H1 (cell line): ENCODE measurements around the gene OSGEPL1. TPM values are rescaled to one million over a fixed set of nuclear protein-coding genes. Genes with fewer than 3 reads are reported as not detected.

ENCODE experiments used
- CTCF ChIA-PET: fragments of 300-600 bp; sonication (Branson Sonifier 250); formaldehyde crosslinking; loops from one replicate; lab custom pipeline; 2021; ENCODE audit not compliant: partially characterized antibody; lab: Charles Lee
- POLR2A ChIA-PET: fragments of 300-600 bp; sonication (Branson Sonifier 250); formaldehyde crosslinking; loops from one replicate; lab custom pipeline; 2021; ENCODE audit warnings: inconsistent platforms; ENCODE audit not compliant: partially characterized antibody; lab: Charles Lee
- DNase-seq, 2 experiments: peaks; one replicate each; pipeline versions ENCODE4 v3.0.0 to v3.0.0-alpha.2; 2010 to 2022; ENCODE audit warnings: low spot score in 2 of 2, low read depth in 1 of 2, mixed read lengths in 1 of 2
- FAIRE-seq: peaks from 2 replicates; lab custom pipeline; 2011; peaks lifted over from hg19 to GRCh38; lab: Jason Lieb, UNC
- H2AFZ ChIP-seq: 2 replicates; pipeline ENCODE4 v1.8.1; 2012; ENCODE audit warnings: low read length, inconsistent platforms
- H2AK5ac ChIP-seq: 2 replicates; pipeline ENCODE4 v1.6.1; 2013; ENCODE audit warnings: low read depth, low read length
- H2BK120ac ChIP-seq: replicated peaks from 2 replicates; pipeline ENCODE3; 2013; ENCODE audit warnings: low read depth, low read length, inconsistent platforms
- H2BK12ac ChIP-seq: 2 replicates; pipeline ENCODE4 v1.6.1; 2013; ENCODE audit warnings: low read depth, low read length
- H2BK15ac ChIP-seq: 2 replicates; pipeline ENCODE4 v1.6.1; 2013; ENCODE audit warnings: low read length
- H2BK20ac ChIP-seq: 2 replicates; pipeline ENCODE4 v1.6.1; 2013; ENCODE audit warnings: low read length
- H2BK5ac ChIP-seq: 2 replicates; pipeline ENCODE4 v1.6.1; 2013; ENCODE audit warnings: low read depth, low read length
- H3K14ac ChIP-seq: 2 replicates; pipeline ENCODE4 v1.6.1; 2013; ENCODE audit warnings: inconsistent platforms; ENCODE audit not compliant: insufficient read length
- H3K18ac ChIP-seq: 2 replicates; pipeline ENCODE4 v1.6.1; 2013; ENCODE audit warnings: low read length; ENCODE audit errors: extremely low read depth
- H3K23ac ChIP-seq: 2 replicates; pipeline ENCODE4 v1.6.1; 2013; ENCODE audit warnings: inconsistent platforms; ENCODE audit not compliant: insufficient read length
- H3K23me2 ChIP-seq: 2 replicates; pipeline ENCODE4 v1.6.1; 2013; ENCODE audit warnings: low read depth, low read length
- H3K27ac ChIP-seq: 2 replicates; pipeline ENCODE4 v1.6.1; 2011; ENCODE audit warnings: low read depth, low read length, inconsistent platforms
- H3K27me3 ChIP-seq, 4 experiments: replicated peaks in 1 of 4; 1 replicate in 1 of 4; 2 replicates in 3 of 4; pipeline versions ENCODE4 v1.6.1 to v1.8.1; 2011 to 2013; ENCODE audit warnings: low read length in 3 of 4, mild to moderate bottlenecking in 3 of 4, inconsistent platforms in 2 of 4, mixed read lengths in 2 of 4, moderate library complexity in 1 of 4; ENCODE audit not compliant: control insufficient read depth in 3 of 4, insufficient read depth in 3 of 4; ENCODE audit errors: extremely low read depth in 1 of 4
- H3K36me3 ChIP-seq, 4 experiments: 2 replicates each; pipeline versions ENCODE4 v1.6.1 to v1.8.1; 2011 to 2013; ENCODE audit warnings: mild to moderate bottlenecking in 4 of 4, low read length in 3 of 4, moderate library complexity in 2 of 4, control low read depth in 1 of 4, inconsistent platforms in 1 of 4; ENCODE audit not compliant: insufficient read depth in 4 of 4, control insufficient read depth in 2 of 4
- H3K4ac ChIP-seq: replicated peaks from 2 replicates; pipeline ENCODE3; 2013; ENCODE audit warnings: low read length, low read depth, mixed read lengths, inconsistent platforms; ENCODE audit not compliant: insufficient read length
- H3K4me1 ChIP-seq, 4 experiments: replicated peaks in 1 of 4; 1 replicate in 1 of 4; 2 replicates in 3 of 4; pipeline versions ENCODE4 v1.6.1 to v1.8.1; 2011 to 2013; ENCODE audit warnings: low read length in 3 of 4, inconsistent platforms in 2 of 4, mixed read lengths in 1 of 4; ENCODE audit not compliant: insufficient read depth in 4 of 4, control insufficient read depth in 3 of 4
- H3K4me2 ChIP-seq, 2 experiments: 2 replicates each; pipeline versions ENCODE4 v1.6.1 to v1.8.1; 2011 to 2013; ENCODE audit warnings: low read depth in 2 of 2, low read length in 2 of 2, control low read depth in 1 of 2, inconsistent platforms in 1 of 2, mild to moderate bottlenecking in 1 of 2; ENCODE audit not compliant: insufficient read depth in 1 of 2
- H3K4me3 ChIP-seq, 4 experiments: fragments of 200-600, 300-600 bp in 1 of 4; sonication (generic), shearing (Covaris generic), sonication (Bioruptor Twin) in 1 of 4; 2 replicates each; pipeline versions ENCODE4 v1.5.1 to v1.8.1; 2011 to 2016; ENCODE audit warnings: low read length in 4 of 4, low read depth in 3 of 4, control low read depth in 2 of 4, inconsistent platforms in 2 of 4, mild to moderate bottlenecking in 2 of 4, mixed read lengths in 1 of 4, moderate library complexity in 1 of 4; ENCODE audit not compliant: insufficient read depth in 2 of 4; ENCODE audit errors: extremely low read depth in 1 of 4
- H3K56ac ChIP-seq: replicated peaks from 2 replicates; pipeline ENCODE3; 2013; ENCODE audit warnings: low read depth, mild to moderate bottlenecking, mixed read lengths, low read length, inconsistent platforms; ENCODE audit not compliant: insufficient read length
- H3K79me1 ChIP-seq: 2 replicates; pipeline ENCODE4 v1.6.1; 2013; ENCODE audit warnings: low read depth, low read length, control low read depth
- H3K79me2 ChIP-seq, 2 experiments: 2 replicates each; pipeline versions ENCODE4 v1.6.1 to v1.8.1; 2012 to 2013; ENCODE audit warnings: low read length in 2 of 2, mild to moderate bottlenecking in 2 of 2, inconsistent platforms in 1 of 2; ENCODE audit not compliant: insufficient read depth in 2 of 2, control insufficient read depth in 1 of 2
- H3K9ac ChIP-seq, 4 experiments: replicated peaks in 1 of 4; 1 replicate in 1 of 4; 2 replicates in 3 of 4; pipeline versions ENCODE4 v1.6.1 to v1.8.1; 2011 to 2013; ENCODE audit warnings: low read depth in 3 of 4, low read length in 3 of 4, control low read depth in 2 of 4, mild to moderate bottlenecking in 2 of 4, moderate library complexity in 2 of 4, inconsistent platforms in 1 of 4; ENCODE audit errors: extremely low read depth in 1 of 4
- H3K9me3 ChIP-seq, 2 experiments: 2 replicates each; pipeline versions ENCODE4 v1.6.1 to v1.8.1; 2012 to 2013; ENCODE audit warnings: mild to moderate bottlenecking in 2 of 2, moderate library complexity in 2 of 2, control low read depth in 1 of 2, inconsistent platforms in 1 of 2, low read depth in 1 of 2, low read length in 1 of 2, mixed read lengths in 1 of 2; ENCODE audit not compliant: insufficient read depth in 2 of 2
- H4K20me1 ChIP-seq, 2 experiments: replicated peaks in 1 of 2; 2 replicates each; pipeline versions ENCODE3 to v1.8.1; 2011 to 2013; ENCODE audit warnings: inconsistent platforms in 2 of 2, low read length in 2 of 2, mild to moderate bottlenecking in 1 of 2; ENCODE audit not compliant: insufficient read depth in 2 of 2, control insufficient read depth in 1 of 2
- H4K5ac ChIP-seq: 2 replicates; pipeline ENCODE4 v1.6.1; 2013; ENCODE audit warnings: low read length, low read depth, mixed read lengths, inconsistent platforms; ENCODE audit not compliant: insufficient read length
- H4K8ac ChIP-seq: 2 replicates; pipeline ENCODE4 v1.8.0; 2013; ENCODE audit warnings: mild to moderate bottlenecking, moderate library complexity, low read length, inconsistent platforms; ENCODE audit not compliant: insufficient read depth; ENCODE audit errors: extremely low read depth
- H4K91ac ChIP-seq: replicated peaks from 2 replicates; pipeline ENCODE3; 2013; ENCODE audit warnings: low read length, mixed read lengths, inconsistent platforms; ENCODE audit not compliant: insufficient read length
- CHD1 ChIP-seq: IDR thresholded peaks from 2 replicates; pipeline ENCODE4 v1.6.1; 2012; ENCODE audit warnings: low read depth, low read length, improper control_type of control experiment
- EGR1 ChIP-seq: IDR thresholded peaks from 2 replicates; pipeline ENCODE4 v1.6.1; 2011; ENCODE audit warnings: low read depth, low read length, borderline replicate concordance
- EP300 ChIP-seq, 2 experiments: IDR thresholded peaks; 1 replicate in 1 of 2; 2 replicates in 1 of 2; pipeline ENCODE4 v1.6.1; 2011 to 2012; ENCODE audit warnings: low read depth in 2 of 2, low read length in 2 of 2, mild to moderate bottlenecking in 2 of 2, borderline replicate concordance in 1 of 2, inconsistent platforms in 1 of 2, moderate library complexity in 1 of 2
- PHF8 ChIP-seq: fragments of 200-600 bp; sonication (generic); conservative IDR thresholded peaks from 2 replicates; pipeline ENCODE4 v1.7.1; 2012; ENCODE audit warnings: low read depth, mild to moderate bottlenecking, inconsistent platforms, low read length, moderate library complexity
- POU5F1 ChIP-seq: IDR thresholded peaks from 2 replicates; pipeline ENCODE4 v1.6.1; 2011; ENCODE audit warnings: low read depth, mild to moderate bottlenecking, low read length, moderate library complexity
- RAD21 ChIP-seq, 2 experiments: IDR thresholded peaks in 1 of 2; conservative IDR thresholded peaks in 1 of 2; 2 replicates each; pipeline ENCODE4 v1.6.1; 2011; ENCODE audit warnings: low read depth in 2 of 2, low read length in 2 of 2, improper control_type of control experiment in 1 of 2, inconsistent platforms in 1 of 2, mild to moderate bottlenecking in 1 of 2, moderate library complexity in 1 of 2
- SIN3A ChIP-seq, 2 experiments: IDR thresholded peaks in 1 of 2; conservative IDR thresholded peaks in 1 of 2; 2 replicates each; pipeline ENCODE4 v1.6.1; 2011 to 2012; ENCODE audit warnings: low read length in 2 of 2, improper control_type of control experiment in 1 of 2, low read depth in 1 of 2, mild to moderate bottlenecking in 1 of 2
- SIRT6 ChIP-seq: IDR thresholded peaks from one replicate; pipeline ENCODE4 v1.7.1; 2012; ENCODE audit warnings: low read length, inconsistent platforms
- SIX5 ChIP-seq: IDR thresholded peaks from 2 replicates; pipeline ENCODE4 v1.6.1; 2011; ENCODE audit warnings: mild to moderate bottlenecking, low read depth, low read length
- WGBS, 2 experiments: shearing (Covaris generic) in 1 of 2; methylation state at CpG; one replicate each; pipeline versions ENCODE4 v1.1.6 to v1.1.7; 2013 to 2015; ENCODE audit warnings: low lambda C conversion rate in 2 of 2, mixed read lengths in 2 of 2, inconsistent platforms in 1 of 2, low coverage in 1 of 2, missing lambda C conversion rate in 1 of 2; ENCODE audit not compliant: insufficient replicate concordance in 2 of 2, insufficient coverage in 1 of 2, insufficient read length in 1 of 2; ENCODE audit errors: extremely low coverage in 1 of 2, missing lambda C conversion rate in 1 of 2; 5-methylcytosine and 5-hydroxymethylcytosine counted together
- polyA plus RNA-seq, 7 experiments: library from polyadenylated mRNA; depleted of rRNA in 3 of 7; stranded (reverse) in 5 of 7; unstranded in 2 of 7; fragments of >200 nt in 5 of 7; fragments of 200-250 nt in 2 of 7; gene quantifications; 1 replicate in 5 of 7; 2 replicates in 1 of 7; 4 replicates in 1 of 7; pipeline versions ENCODE4 v1.2.1 to v1.2.3, GENCODE V29; 2011 to 2013; ENCODE audit warnings: missing spikeins in 2 of 7, mixed read lengths in 2 of 7
- total RNA-seq: library from RNA; stranded (reverse); fragmentation: NEBNext Ultra II Directional; extraction: Animal tissue kit (Norgen Biotek cat#: 25700); gene quantifications from 2 replicates; pipeline ENCODE4 v1.2.1, GENCODE V29; 2021
- TF ChIP-seq, protein P1 (sequence below): IDR thresholded peaks from 2 replicates; pipeline ENCODE4 v1.6.1; 2011; ENCODE audit warnings: low read length, improper control_type of control experiment

Gene OSGEPL1
- total and polyA plus RNA-seq, 2 of the 8 experiments (the other 6 are each of a cell fraction or from before 2014, with no cell fraction given), result 7.1 to 15.7 TPM

GRCh38 chr2:189709501-189710221, 52.9 kb downstream of the OSGEPL1 start:
- Histone ChIP-seq H3K56ac (no peak overlapping the region), H2BK20ac (no peak overlapping the region), H3K14ac (no peak overlapping the region), H3K9ac (no peak overlapping the region), H2BK5ac (no peak overlapping the region), H3K18ac (no peak overlapping the region), H3K9me3 (peaks cover 4 to 5% of the 10 kb centered on the region in 2 experiments; a peak in 2 of 4 replicates), H2BK15ac (no peak overlapping the region), H3K36me3 (no peaks in the 10 kb centered on the region), H3K79me2 (no peaks in the 10 kb centered on the region), H3K4me2 (no peak overlapping the region), H3K4me1 (no peaks in the 10 kb centered on the region; a peak in 1 of 7 replicates), H2AFZ (no peak overlapping the region), H4K20me1 (no peaks in the 10 kb centered on the region), H3K4ac (no peak overlapping the region), H4K8ac (no peak overlapping the region), H4K5ac (no peak overlapping the region), H2BK120ac (no peak overlapping the region), H4K91ac (no peak overlapping the region), H3K79me1 (no peaks in the 10 kb centered on the region), H3K23me2 (no peaks in the 10 kb centered on the region), H3K23ac (no peak overlapping the region), H3K27ac (no peak overlapping the region), H2BK12ac (no peak overlapping the region), H3K4me3 (no peak overlapping the region), H3K27me3 (peaks cover 0 to 1% (median 0%) of the 10 kb centered on the region in 4 experiments; a peak in 1 of 7 replicates), H2AK5ac (no peak overlapping the region)
- DNase-seq (no peak), FAIRE-seq (no peak)
- WGBS, 2 experiments, result 84% methylated on average over 5 of the region's 5 CpGs; no CpG with 5 or more reads in 1 of the 2 experiments
- ChIA-PET CTCF (interaction anchor here (0.6 to 2.8 kb wide), 6 partner anchors 8 to 53 kb away, joined by 3 to 10 read pairs (median 3); partner anchors contain the start of genes ASNSD1 and OSGEPL1), POLR2A (interaction anchor here (1.3 kb wide), 1 partner anchor 16 kb away, joined by 4 read pairs; no protein-coding TSS in a partner anchor)
- TF ChIP-seq RAD21 (IDR thresholded peaks at IDR 0.05 in 1 of 2, conservative IDR thresholded peaks at IDR 0.05 in 1 of 2; ENCODE audit: low read depth in 2 of 2, low read length in 2 of 2), result no peak
- no peak for TF ChIP-seq CHD1
- no peak for TF ChIP-seq SIX5
- TF ChIP-seq EGR1, result no peak
- no peak for TF ChIP-seq EP300 (IDR thresholded peaks at IDR 0.05; ENCODE audit: borderline replicate concordance in 1 of 2, low read depth in 2 of 2, low read length in 2 of 2)
- TF ChIP-seq POU5F1, result no peak
- TF ChIP-seq SIN3A (conservative IDR thresholded peaks at IDR 0.05 in 1 of 2, IDR thresholded peaks at IDR 0.05 in 1 of 2; ENCODE audit: low read depth in 1 of 2, low read length in 2 of 2), result no peak
- TF ChIP-seq PHF8, result no peak
- TF ChIP-seq, protein P1, sequence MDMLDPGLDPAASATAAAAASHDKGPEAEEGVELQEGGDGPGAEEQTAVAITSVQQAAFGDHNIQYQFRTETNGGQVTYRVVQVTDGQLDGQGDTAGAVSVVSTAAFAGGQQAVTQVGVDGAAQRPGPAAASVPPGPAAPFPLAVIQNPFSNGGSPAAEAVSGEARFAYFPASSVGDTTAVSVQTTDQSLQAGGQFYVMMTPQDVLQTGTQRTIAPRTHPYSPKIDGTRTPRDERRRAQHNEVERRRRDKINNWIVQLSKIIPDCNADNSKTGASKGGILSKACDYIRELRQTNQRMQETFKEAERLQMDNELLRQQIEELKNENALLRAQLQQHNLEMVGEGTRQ, result no peak
- no peak for TF ChIP-seq SIRT6
